Stimulated activated CD8-positive, alpha-beta memory T cell treated with anti-CD3 and anti-CD28 coated beads, Interleukin-15, amount 100 ng/mL, for 4 hours (primary cell): Measurements from ENCODE around the gene STPG2.
"Not testable (repeated sequence)": the region's sequence is repeated elsewhere in the genome, so short reads cannot be mapped to it uniquely, and the experiment has no call there.

ENCODE experiments used
- DNase-seq, 2 donors: peaks; one replicate each; pipeline ENCODE4 v3.0.0-alpha.2; 2020; ENCODE audit warnings: low read depth in 2 of 2

Gene STPG2

DNA sequence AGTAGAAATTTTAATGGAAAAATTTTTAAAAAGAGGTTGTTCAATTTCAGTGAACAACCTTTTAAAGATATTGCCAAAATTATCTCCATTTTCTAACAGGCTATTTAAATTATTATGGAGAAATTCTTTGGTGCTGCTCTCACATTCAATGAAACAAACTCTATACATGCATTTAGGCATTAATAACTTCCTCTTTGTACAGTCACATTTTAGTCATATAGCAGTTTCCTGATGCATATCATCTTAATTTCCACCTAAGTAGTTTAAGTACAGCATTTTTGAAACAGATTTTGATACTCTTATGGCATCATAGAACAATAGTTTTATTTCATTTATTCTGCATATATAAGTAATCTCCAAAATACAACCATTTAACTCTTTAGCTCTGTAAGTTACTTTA is 500.1 kb downstream of the STPG2 start:
- DNase-seq, result no peak

DNA sequence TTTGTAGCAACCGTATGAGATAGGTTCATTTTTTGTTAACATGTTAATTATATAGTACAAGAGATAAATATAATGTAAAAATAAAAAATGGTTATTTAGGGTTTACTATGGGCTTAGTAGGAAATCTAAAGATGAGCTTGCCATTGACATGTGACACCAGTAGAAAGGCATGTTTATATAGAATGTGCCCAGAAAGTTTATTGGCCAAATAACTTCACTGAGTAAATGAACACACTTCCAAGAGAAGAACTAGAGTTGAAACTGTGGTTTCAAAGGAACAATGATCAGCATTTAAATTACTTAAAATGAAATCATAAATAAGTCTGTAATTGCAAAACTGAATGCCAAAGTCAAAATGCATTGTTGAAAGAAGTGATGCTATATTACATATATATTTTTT is 503.3 kb downstream of the STPG2 start:
- DNase-seq, result no peak

DNA sequence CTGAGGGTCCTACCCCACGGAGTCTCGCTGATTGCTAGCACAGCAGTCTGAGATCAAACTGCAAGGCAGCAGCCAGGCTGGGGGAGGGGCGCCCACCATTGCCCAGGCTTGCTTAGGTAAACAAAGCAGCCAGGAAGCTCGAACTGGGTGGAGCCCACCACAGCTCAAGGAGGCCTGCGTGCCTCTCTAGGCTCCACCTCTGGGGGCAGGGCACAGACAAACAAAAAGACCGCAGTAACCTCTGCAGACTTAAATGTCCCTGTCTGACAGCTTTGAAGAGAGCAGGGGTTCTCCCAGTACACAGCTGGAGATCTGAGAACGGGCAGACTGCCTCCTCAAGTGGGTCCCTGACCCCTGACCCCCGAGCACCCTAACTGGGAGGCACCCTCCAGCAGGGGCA is 509.4 kb downstream of the STPG2 start:
- not testable (repeated sequence) for DNase-seq

DNA sequence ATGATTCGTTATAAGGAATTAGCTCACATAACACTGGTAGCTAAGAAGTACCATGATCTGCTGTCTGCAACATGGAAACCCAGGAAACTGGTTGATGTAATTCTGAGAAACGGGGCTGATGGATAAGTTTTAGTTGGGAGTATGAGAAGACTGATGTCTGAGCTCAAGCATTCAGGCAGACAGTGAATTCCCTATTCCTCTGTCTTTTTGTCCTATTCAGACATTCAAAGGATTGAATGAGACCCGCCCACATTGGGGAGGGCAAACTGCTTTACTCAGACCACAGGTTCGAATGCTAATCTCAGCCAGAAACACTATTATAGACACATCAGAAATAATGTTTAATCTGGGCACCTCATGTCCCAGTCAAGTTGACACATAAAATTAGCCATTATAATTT is 515.5 kb downstream of the STPG2 start:
- DNase-seq, result no peak

DNA sequence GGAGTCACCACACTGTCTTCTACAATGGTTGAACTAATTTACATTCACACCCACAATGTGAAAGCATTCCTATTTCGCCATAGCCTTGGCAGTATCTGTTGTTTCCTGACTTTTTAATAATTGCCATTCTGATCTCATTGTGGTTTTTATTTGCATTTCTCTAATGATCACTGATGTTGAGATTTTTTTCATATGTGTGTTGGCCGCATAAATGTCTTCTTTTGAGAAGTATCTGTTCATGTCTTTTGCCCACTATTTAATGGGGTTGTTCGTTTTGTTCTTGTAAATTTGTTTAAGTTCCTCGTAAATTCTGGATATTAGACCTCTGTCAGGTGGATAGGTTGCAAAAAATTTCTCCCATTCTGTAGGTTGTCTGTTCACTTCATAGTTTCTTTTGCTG is 519.1 kb downstream of the STPG2 start:
- no peak for DNase-seq

DNA sequence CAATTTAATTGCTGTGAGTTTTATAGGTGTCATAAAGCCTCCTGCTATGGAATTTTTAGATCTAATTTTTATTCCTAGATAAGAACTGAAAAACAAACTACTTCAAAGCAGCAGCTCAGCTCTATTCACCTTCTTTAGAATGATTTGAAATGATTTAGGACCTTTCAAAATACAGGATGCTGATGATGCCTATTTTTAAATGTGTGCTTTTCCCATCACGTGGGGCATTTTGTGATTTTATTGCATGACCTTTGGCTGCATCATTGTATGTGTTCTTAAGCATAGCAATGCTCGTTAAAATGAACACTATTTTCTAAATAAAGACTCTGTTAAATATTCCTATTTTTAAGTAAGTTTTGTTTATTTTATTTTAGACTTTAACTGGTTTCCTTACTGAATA is 537.3 kb downstream of the STPG2 start:
- DNase-seq, result no peak

DNA sequence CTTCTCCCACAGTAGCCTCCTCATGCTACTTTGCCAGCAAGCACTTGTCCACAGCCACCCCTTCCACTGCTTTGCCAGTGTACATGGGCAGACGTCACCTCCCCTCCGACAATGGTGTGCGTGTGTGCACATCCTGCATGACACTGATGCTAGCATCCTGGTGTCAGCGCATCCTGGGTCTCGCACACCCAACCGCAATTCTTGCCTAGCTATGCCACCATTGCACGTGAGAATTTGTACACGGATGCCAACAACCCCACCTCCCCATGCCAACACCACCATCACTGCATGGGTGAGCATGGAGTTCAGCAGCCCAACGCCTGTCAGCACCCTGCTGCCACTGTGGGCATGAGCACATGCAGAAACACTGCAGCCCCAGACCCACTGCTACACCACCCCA is 550.0 kb downstream of the STPG2 start:
- DNase-seq, result no peak

DNA sequence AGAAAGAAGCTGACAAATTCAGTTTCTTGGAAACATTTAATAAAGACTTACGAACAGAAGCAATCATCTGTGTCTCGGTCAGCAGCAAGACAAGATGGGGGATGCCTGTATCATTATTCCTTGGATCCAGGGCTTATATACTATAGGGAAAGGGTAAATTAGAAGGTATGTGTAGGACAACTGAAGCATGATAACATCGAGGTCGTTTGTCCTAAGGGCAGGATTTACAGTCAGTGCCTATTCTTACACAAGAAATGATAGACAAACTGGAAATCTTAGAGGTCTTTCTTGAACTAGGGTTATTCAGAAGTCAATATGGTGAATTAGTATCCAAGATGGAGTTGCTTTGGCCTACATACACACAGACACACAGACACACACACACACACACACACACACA is 553.0 kb downstream of the STPG2 start:
- DNase-seq, result no peak

DNA sequence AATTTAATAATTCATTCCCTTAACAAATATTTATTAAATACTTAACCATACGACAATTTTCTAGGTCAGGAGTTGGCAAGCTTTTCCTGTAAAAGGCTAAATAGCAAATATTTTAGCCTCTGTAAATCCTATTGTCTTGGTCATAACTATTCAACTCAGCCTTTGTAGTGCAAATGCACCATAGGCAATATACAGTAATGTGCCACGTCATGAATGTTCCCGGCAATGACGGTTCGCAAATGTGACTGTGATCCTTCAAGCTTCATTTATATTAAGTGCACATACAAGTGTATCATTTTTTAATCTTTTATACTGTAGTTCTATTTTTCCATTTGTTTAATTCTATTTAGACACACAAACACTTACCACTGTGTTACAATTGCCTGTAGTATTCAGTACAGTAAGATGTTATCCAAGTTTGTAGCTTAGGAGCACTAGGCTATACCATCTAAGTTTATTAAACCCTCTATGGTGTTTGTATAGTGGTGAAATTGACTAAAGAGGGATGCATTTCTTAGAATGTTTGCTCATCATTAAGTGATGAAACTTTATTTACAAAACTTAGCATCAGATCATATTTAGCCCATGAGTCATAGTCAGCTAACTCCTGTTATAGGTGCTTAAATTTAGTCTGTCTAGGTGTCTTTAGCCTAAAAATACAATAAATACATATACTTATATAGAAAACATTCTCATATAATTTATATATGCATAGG is 553.6 kb downstream of the STPG2 start:
- DNase-seq, result no peak

DNA sequence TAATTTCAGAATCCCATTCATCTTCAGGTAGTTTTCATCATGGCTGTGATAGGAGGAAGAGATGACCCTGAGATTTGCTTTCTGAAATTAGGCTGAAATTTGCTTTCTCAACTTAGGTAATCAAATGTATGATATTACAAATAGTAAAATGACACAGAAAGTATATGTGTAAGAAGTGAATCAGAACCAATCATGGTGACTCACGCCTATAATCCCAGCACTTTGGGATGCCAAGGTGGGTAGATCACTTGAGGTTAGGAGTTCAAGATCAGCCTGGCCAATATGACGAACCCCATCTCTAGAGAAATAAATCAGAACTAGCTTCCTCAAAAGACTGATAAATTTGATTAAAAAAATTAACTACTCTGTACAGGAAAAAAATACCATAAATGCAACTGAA is 555.4 kb downstream of the STPG2 start:
- DNase-seq, result no peak

DNA sequence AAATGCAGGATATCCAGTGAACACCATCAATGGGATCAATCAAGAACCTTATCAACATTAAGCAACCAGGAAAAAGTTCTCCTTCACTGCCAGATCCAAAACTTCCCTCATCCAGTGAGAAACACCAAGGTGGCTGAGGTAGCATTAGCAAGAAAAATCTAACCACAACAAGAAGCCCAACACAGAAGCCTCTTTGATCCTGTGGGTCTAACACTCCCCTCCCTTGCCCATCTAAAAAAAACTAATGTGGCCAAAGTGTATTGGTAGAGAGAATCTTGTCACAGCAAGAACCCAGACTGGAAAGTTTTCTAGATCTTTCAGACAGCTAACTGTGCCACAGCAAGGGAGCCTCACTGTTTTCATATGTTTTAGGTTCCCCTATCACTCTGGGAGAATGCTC is 558.0 kb downstream of the STPG2 start:
- no peak for DNase-seq

DNA sequence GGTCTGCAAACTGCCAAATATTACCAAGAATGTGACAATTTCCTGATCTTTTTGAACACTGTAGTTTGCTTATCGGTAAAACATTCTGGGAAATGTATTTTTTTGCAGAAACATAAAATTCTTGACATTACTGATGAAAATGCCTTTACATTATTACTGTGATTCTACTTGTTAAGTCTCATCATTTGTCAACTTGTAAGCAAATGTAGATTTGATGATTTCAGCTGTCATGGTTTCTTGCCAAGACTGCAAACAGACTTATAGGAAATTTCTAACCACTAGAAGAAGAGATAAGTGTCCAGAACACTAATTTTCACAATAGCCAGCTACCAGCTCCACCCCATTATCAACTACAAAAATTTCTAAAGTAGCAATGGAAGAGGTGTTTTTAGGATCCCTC is 560.4 kb downstream of the STPG2 start:
- DNase-seq, result no peak

DNA sequence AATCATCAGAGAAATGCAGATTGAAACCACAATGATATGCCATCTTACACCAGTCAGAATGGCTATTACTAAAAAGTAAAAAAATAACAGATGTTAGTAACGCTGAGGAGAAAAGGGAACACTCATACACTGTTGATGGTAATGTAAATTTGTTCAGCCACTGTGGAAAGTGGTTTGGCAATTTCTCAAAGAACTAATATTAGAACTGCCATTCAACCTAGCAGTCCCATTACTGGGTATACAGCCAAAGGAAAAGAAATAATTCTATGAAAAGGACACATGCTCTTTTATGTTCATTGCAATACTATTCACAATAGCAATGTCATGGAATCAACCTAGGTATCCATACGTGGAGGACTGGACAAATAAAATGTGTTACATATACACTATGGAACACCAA is 566.3 kb downstream of the STPG2 start:
- DNase-seq, result no peak

DNA sequence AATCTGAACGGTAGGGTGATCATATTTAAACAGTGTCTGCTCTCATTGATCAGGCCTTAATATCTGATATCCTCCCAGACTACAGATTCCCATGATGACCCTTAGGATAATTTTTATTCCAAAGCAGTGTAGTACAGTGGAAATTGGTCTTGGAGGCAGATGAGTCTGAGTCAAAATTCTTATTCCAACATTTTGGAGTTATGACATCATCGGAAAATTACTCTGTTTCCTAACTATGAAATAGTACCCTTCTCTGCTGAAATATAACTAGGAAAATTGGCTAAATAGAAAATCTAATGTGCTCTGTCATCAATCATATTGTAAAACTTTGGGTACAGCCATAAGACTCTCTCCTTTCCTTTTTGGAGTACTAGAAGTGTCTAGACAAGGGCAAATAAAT is 583.3 kb downstream of the STPG2 start:
- DNase-seq, result no peak

DNA sequence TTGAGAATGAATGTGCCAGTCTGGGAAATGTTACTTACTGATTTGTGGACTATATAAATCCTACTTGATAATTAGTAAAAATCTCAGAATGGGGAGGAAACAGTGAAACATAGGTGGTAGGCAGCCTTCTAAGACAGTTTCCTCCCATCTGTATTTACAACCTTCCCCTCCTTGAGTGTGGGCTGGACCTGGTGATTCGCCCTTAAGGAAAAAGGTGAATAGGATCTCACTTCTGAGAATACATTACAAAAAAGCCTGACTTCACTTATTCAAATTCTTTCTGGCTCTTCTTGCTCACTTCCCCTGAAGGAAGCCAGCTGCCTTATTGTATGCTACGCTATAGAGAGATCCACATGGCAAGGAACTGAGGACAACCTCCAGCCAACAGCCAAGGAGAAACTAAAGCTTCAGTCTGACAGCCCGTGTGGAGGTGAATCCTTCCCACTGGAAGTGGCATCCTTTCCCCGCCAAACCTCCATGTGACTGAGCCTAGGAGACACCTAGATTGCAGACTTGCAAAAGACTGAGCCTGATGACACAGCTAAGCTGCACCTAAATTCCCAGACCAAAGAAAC is 585.0 kb downstream of the STPG2 start:
- no peak for DNase-seq

DNA sequence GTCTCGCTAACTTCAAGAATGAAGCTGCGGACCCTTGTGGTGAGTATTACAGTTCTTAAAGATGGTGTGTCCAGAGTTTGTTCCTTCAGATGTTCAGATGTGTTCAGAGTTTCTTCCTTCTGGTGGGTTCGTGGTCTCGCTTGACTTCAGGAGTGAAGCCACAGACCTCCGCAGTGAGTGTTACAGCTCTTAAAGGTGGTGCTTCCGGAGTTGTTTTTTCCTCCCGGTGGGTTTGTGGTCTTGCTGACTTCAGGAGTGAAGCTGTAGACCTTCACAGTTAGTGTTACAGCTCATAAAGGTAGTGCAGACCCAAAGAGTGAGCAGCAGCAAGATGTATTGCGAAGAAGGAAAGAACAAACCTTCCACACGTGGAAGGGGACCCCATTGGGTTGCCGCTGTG is 592.6 kb downstream of the STPG2 start:
- not testable (repeated sequence) for DNase-seq

DNA sequence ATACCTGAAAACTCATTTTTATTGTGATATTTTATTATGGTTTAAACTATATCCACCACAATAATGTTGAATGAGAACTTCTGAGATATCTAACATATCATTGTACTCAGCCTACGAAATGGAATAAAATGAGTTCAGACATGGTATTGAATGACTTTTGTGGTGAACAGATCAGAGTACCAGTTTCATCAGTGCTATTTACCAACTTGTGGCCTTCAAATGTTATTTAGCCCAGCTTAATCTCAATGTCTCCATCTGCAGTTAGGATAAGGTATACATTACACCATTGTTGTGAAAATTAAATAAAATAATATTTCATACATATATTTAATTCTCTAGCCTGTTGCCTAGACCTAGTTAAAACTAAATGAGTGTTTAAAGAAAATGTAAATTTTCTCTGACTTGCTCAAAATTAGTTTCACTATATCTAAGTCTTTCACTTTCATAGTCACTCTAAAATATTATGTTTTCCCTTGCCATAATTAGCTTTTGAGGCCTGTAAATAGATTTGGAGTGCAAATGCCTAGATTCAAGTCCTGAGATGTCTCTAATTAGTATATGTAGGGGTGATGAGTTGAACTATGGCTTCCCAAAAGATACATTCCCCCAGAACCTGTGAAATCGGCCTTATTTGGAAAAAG is 594.2 kb downstream of the STPG2 start:
- DNase-seq, result no peak

DNA sequence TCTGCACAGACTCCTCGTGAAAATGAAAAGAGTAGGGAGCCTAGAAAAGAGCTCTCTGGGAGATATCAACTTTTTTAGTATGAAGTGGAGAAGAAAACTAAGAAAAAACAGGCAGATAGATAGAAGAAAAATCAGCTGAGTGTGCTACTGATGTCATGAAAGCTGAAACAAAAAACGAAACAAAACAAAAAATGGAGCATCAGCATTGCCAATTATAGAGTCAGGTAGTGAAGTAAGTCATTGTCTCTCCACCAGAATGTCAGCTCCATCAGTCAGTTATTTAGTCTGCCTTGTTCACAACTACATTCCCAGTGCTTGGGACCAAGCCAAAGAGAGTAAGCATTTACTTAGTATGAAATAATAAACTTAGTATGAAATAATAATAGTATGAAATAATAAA is 595.1 kb downstream of the STPG2 start:
- DNase-seq, result no peak

DNA sequence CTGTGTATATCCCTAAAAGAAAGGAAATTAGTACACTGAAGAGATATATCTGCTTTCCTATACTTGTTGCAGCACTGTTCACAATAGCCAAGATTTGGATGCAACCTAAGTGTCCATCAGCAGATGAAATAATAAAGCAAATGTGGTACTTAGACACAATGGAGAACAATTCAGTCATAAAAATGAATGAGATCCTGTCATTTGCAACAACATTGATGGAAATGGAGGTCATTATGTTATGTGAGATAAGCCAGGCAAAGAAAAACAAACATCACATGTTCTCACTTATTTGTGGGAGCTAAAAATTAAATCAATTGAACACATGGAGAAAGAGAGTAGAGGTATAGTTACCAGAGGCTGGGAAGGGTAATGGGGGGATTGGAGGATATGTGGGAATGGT is 611.9 kb downstream of the STPG2 start:
- DNase-seq, result no peak

DNA sequence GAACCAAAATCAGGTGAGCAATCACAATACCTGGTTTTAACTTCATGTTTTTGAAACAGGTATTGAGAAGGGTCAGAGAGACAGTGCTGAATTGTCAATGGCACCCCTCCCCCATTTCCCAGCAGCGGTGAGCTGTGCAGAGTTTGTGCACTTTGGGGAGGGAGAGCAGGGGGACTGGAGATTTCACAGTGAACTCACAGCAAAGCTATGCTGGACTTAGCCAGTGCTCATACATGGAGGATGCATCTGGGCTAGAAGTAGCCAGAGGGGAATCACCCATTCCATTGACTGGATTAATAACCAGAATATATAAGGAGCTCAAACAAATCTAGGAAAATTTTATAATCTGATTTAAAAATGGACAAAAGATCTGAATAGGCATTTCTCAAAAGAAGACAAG is 612.6 kb downstream of the STPG2 start:
- DNase-seq, result no peak

DNA sequence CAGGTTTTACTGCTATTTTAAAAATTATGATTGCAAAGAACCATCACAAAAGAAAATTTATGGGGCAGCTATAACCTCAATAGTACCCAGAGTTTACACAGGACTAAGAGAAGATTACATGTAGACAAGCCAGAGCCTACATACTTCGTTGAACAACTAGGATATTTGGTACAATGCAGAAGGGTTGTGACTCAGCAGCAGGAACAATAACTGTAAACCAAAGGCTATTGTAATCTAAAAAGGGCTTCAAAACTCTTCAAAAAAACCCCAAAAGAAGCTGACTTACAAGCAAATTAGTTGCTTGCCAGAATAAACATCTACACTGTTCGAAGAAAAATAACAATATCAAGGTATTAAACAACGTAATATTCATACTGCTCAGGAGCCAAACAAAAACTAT is 618.0 kb downstream of the STPG2 start:
- no peak for DNase-seq

DNA sequence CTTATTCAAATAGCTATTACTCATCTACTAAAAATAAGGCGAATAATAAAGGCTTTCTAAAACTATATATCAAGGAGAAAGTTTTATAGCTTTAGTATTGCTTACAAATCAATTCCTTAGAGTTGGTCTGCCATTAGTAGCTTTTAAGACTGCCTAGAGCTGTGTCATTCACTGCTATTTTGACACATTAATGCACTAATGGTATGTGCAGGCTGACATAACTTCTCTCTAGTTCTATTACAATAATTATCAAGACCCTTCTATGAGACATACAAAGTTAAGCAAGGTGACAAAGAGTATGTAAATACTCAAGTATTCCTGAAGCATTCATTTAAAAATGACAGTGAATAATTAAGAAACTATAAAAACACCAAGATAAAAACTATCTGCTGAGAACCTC is 625.3 kb downstream of the STPG2 start:
- DNase-seq, result no peak

DNA sequence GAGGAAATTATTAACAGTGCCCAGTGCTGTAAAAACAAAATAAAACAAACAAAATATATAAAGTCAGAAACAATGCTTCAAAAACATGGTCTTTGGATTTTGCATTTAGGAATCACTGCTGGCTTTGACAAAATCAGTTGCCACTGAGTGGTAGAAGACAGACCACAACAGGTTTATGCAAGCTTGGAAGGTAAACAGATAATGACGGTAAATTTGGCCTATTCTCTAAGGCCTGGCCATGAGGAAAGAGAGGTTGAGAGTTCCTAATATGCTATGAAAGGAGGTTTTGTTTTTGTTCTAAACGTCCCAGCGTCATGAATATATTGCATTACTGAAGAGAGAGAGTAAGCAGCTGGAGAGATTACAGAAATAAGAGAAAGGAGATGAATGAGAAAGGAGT is 629.4 kb downstream of the STPG2 start:
- DNase-seq, result no peak
